IMR-90 (cell line): ENCODE measurements around the gene GTF3C4.

Experiments used
- CHD1 ChIP-seq: IDR thresholded peaks from 2 replicates; pipeline ENCODE4 v1.6.1; 2012; ENCODE audit warnings: low read depth, low read length, improper control_type of control experiment
- MAFK ChIP-seq: IDR thresholded peaks from 2 replicates; pipeline ENCODE4 v1.6.1; 2012; ENCODE audit warnings: low read depth, low read length, improper control_type of control experiment
- POLR2A ChIP-seq: IDR thresholded peaks from 2 replicates; pipeline ENCODE4 v1.6.1; 2012; ENCODE audit warnings: mild to moderate bottlenecking, low read depth, low read length
- RAD21 ChIP-seq: IDR thresholded peaks from 2 replicates; pipeline ENCODE4 v1.6.1; 2012; ENCODE audit warnings: low read length, improper control_type of control experiment
- RCOR1 ChIP-seq: IDR thresholded peaks from 2 replicates; pipeline ENCODE4 v1.6.1; 2012; ENCODE audit warnings: mild to moderate bottlenecking, low read length, improper control_type of control experiment; ENCODE audit not compliant: insufficient replicate concordance
- TF ChIP-seq, protein P1 (sequence below): conservative IDR thresholded peaks from 2 replicates; pipeline ENCODE4 v1.5.1; 2012; ENCODE audit warnings: mild to moderate bottlenecking, low read depth, low read length, improper control_type of control experiment

DNA sequence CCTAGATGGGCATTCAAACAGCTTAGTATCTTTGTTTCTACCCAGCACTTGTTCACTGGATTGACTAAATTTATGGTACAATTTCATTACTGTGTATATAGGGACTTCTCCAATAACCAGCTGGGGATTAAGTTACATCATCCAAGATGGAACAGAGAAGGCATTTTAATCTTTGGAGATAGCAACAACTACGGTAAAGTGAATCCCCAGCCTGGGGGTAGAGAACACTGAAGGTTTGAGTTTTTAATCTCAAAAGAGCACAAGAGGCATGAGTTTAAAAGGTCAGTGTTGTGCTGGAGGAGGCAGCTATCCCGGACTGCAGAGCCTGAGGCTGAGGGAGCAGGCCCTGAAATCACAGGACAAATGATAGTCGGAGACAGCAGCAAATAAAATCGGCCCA is 29.0 kb upstream of the GTF3C4 start:
- TF ChIP-seq, protein P1, sequence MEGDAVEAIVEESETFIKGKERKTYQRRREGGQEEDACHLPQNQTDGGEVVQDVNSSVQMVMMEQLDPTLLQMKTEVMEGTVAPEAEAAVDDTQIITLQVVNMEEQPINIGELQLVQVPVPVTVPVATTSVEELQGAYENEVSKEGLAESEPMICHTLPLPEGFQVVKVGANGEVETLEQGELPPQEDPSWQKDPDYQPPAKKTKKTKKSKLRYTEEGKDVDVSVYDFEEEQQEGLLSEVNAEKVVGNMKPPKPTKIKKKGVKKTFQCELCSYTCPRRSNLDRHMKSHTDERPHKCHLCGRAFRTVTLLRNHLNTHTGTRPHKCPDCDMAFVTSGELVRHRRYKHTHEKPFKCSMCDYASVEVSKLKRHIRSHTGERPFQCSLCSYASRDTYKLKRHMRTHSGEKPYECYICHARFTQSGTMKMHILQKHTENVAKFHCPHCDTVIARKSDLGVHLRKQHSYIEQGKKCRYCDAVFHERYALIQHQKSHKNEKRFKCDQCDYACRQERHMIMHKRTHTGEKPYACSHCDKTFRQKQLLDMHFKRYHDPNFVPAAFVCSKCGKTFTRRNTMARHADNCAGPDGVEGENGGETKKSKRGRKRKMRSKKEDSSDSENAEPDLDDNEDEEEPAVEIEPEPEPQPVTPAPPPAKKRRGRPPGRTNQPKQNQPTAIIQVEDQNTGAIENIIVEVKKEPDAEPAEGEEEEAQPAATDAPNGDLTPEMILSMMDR, result no peak
- TF ChIP-seq CHD1 (no peak), POLR2A (no peak), RAD21 (no peak), MAFK (no peak), RCOR1 (no peak)
